GM12878 (cell line): ENCODE data around the gene PSMF1. TPM values are rescaled to one million over a fixed set of nuclear protein-coding genes. Genes with fewer than 3 reads are reported as not detected.

Experiments
- ATAC-seq: fragments of 200-7000 bp; cut with Tn5 transposase; 3 replicates; pipeline ENCODE4 v1.9.1; 2020; ENCODE audit warnings: mild to moderate bottlenecking, moderate library complexity
- BruUV-seq: library from RNA; stranded (reverse); fragments of 400-500 nt; replicated peaks from 2 replicates; lab custom pipeline; 2021; lab: Mats Ljungman, UMichigan
- CTCF ChIA-PET: fragments of 300-600 bp; sonication (Branson Sonifier 250); formaldehyde crosslinking; extraction: SDS; loops from one replicate; lab custom pipeline; 2021; ENCODE audit warnings: inconsistent platforms; lab: Yijun Ruan, JAX
- POLR2A ChIA-PET: fragments of 350-600 bp; formaldehyde crosslinking; extraction: SDS; loops from one replicate; lab custom pipeline; 2021; ENCODE audit warnings: inconsistent platforms; lab: Charles Lee
- RAD21 ChIA-PET: fragments of 300-600 bp; sonication (Branson Sonifier 250); formaldehyde crosslinking; loops from one replicate; lab custom pipeline; 2023; ENCODE audit warnings: antibody characterized with exemption; ENCODE audit not compliant: unreplicated experiment; lab: Charles Lee
- SMC1A ChIA-PET: fragments of 300-600 bp; sonication (Branson Sonifier 250); formaldehyde crosslinking; loops from one replicate; lab custom pipeline; 2023; ENCODE audit not compliant: unreplicated experiment, uncharacterized antibody; lab: Charles Lee
- DNase-seq: peaks from one replicate; pipeline ENCODE4 v3.0.0-alpha.2; 2011; ENCODE audit warnings: low read depth, low spot score
- FAIRE-seq: peaks from 3 replicates; lab custom pipeline; 2011; peaks lifted over from hg19 to GRCh38; lab: Jason Lieb, UNC
- H2AFZ ChIP-seq: 2 replicates; pipeline ENCODE4 v1.6.0; 2011; ENCODE audit warnings: low read depth, low read length, control low read depth; ENCODE audit not compliant: control insufficient read depth
- H3K27ac ChIP-seq: 2 replicates; pipeline ENCODE4 v1.5.1; 2011; ENCODE audit warnings: control low read depth; ENCODE audit not compliant: control insufficient read depth, insufficient read depth
- H3K27me3 ChIP-seq, 2 experiments: replicated peaks in 1 of 2; 2 replicates each; pipeline versions ENCODE4 v1.6.0 to v1.6.1; 2011; ENCODE audit warnings: low read length in 1 of 2; ENCODE audit not compliant: control insufficient read depth in 2 of 2, insufficient read depth in 2 of 2
- H3K36me3 ChIP-seq, 2 experiments: 2 replicates each; pipeline ENCODE4 v1.5.1; 2011; ENCODE audit warnings: low read length in 1 of 2; ENCODE audit not compliant: control insufficient read depth in 2 of 2, insufficient read depth in 2 of 2
- H3K4me1 ChIP-seq: 2 replicates; pipeline ENCODE4 v1.6.1; 2011; ENCODE audit warnings: mild to moderate bottlenecking, low read length, moderate library complexity, mixed read lengths; ENCODE audit not compliant: control insufficient read depth, insufficient read depth
- H3K4me2 ChIP-seq: 2 replicates; pipeline ENCODE4 v1.6.0; 2011; ENCODE audit warnings: control low read depth; ENCODE audit not compliant: control insufficient read depth, insufficient read depth
- H3K4me3 ChIP-seq: fragments of 200-600 bp; sonication (generic); 2 replicates; pipeline ENCODE4 v1.5.1; 2016
- H3K79me2 ChIP-seq: 2 replicates; pipeline ENCODE4 v1.6.0; 2011; ENCODE audit warnings: low read length; ENCODE audit not compliant: control insufficient read depth, insufficient read depth
- H3K9ac ChIP-seq: 2 replicates; pipeline ENCODE4 v1.8.0; 2011; ENCODE audit warnings: low read length, control low read depth, mixed read lengths; ENCODE audit not compliant: control insufficient read depth, insufficient read depth
- H3K9me3 ChIP-seq: replicated peaks from 3 replicates; pipeline ENCODE4 v1.5.1; 2011; ENCODE audit warnings: mild to moderate bottlenecking, low read length; ENCODE audit not compliant: control insufficient read depth, insufficient read depth
- H4K20me1 ChIP-seq: 2 replicates; pipeline ENCODE4 v1.6.0; 2011; ENCODE audit not compliant: control insufficient read depth, insufficient read depth
- BMI1 ChIP-seq: fragments of 450-650 bp; IDR thresholded peaks from 2 replicates; pipeline ENCODE4 v1.6.1; 2016; ENCODE audit warnings: mild to moderate bottlenecking, moderate library complexity, borderline replicate concordance
- IRF5 ChIP-seq: fragments of 450-650 bp; IDR thresholded peaks from 2 replicates; pipeline ENCODE4 v1.6.1; 2017; ENCODE audit warnings: borderline replicate concordance
- JUND ChIP-seq: IDR thresholded peaks from 2 replicates; pipeline ENCODE4 v1.6.1; 2012; ENCODE audit warnings: low read depth, mild to moderate bottlenecking, low read length, improper control_type of control experiment, moderate library complexity
- PAX5 ChIP-seq: IDR thresholded peaks from 2 replicates; pipeline ENCODE4 v1.6.1; 2011; ENCODE audit warnings: low read depth, low read length, borderline replicate concordance
- RB1 ChIP-seq: fragments of 450-650 bp; formaldehyde crosslinking; IDR thresholded peaks from 2 replicates; pipeline ENCODE4 v1.6.1; 2017; ENCODE audit warnings: mild to moderate bottlenecking, borderline replicate concordance
- TBL1XR1 ChIP-seq: IDR thresholded peaks from 2 replicates; pipeline ENCODE4 v1.6.1; 2012; ENCODE audit warnings: low read depth, low read length, improper control_type of control experiment
- WGBS: methylation state at CpG from one replicate; pipeline ENCODE4 v1.1.6; 2016; ENCODE audit warnings: low lambda C conversion rate; ENCODE audit not compliant: insufficient replicate concordance, insufficient coverage; ENCODE audit errors: missing lambda C conversion rate; 5-methylcytosine and 5-hydroxymethylcytosine counted together
- in situ Hi-C: fragments of 300-500 bp; cut with MboI; formaldehyde crosslinking; loops from 9 replicates; pipeline ENCODE4 v1.14.3; 2018; ENCODE audit warnings: mixed read lengths
- intact Hi-C: fragments of 100-400 bp; cut with micrococcal nuclease; formaldehyde crosslinking; loops from one replicate; pipeline ENCODE4 v1.14.2; 2022; ENCODE audit not compliant: unreplicated experiment
- polyA plus RNA-seq, 11 experiments: library from polyadenylated mRNA; depleted of rRNA in 4 of 11; unstranded in 6 of 11; stranded (reverse) in 5 of 11; fragments of >200 nt; fragmentation: Nextera tagmentation in 4 of 11; fragmentation: Illumina TruSeq in 1 of 11; extraction: Ambion mirVana in 4 of 11; extraction: Trizol in 1 of 11; gene quantifications; 1 replicate in 1 of 11; 2 replicates in 10 of 11; pipeline versions ENCODE4 v1.2.1 to v1.2.3, GENCODE V29; 2011 to 2016; ENCODE audit warnings: inconsistent platforms in 2 of 11, missing spikeins in 2 of 11, low read depth in 1 of 11
- total RNA-seq, 4 experiments: library from RNA; depleted of rRNA in 3 of 4; stranded (reverse); fragments of >200 nt in 3 of 4; fragmentation: Illumina TruSeq in 1 of 4; extraction: Trizol in 1 of 4; gene quantifications; 2 replicates each; pipeline versions ENCODE4 v1.2.1 to v1.2.3, GENCODE V29; 2013 to 2021
- TF ChIP-seq, protein P1 (sequence below): IDR thresholded peaks from 2 replicates; pipeline ENCODE4 v1.6.1; 2011; ENCODE audit warnings: mild to moderate bottlenecking, low read depth, low read length, moderate library complexity; ENCODE audit not compliant: insufficient replicate concordance

PSMF1 gene
- total and polyA plus RNA-seq, 10 of the 15 experiments (the other 5 are each of a cell fraction or from before 2014, with no cell fraction given): 14.2 to 173 (median 40.6) TPM

GRCh38 chr20:1137236-1137635 lies 18.8 kb downstream of the PSMF1 start:
- CTCF ChIA-PET: no interaction called here
- Histone ChIP-seq H3K4me2 (no peak overlapping the region), H3K4me3 (no peak overlapping the region), H2AFZ (no peak overlapping the region), H3K79me2 (peaks cover 2% of the 10 kb centered on the region; the same call in 1 of the 2 replicates), H3K4me1 (no peaks in the 10 kb centered on the region), H3K36me3 (peaks cover 9 to 36% of the 10 kb centered on the region in 2 experiments), H4K20me1 (no peaks in the 10 kb centered on the region), H3K9me3 (peaks cover 2% of the 10 kb centered on the region; the same call in 1 of the 3 replicates), H3K9ac (no peak overlapping the region), H3K27ac (no peak overlapping the region), H3K27me3 (no peaks in the 10 kb centered on the region)
- intact Hi-C loops (no loop called here), in situ Hi-C loops (no loop called here)
- 94% methylated on average over 4 of the region's 4 CpGs for WGBS
- BruUV-seq: no TSS peak
- ATAC-seq (no peak), DNase-seq (no peak), FAIRE-seq (no peak)
- RAD21 ChIA-PET: no interaction called here
- TF ChIP-seq, protein P1, sequence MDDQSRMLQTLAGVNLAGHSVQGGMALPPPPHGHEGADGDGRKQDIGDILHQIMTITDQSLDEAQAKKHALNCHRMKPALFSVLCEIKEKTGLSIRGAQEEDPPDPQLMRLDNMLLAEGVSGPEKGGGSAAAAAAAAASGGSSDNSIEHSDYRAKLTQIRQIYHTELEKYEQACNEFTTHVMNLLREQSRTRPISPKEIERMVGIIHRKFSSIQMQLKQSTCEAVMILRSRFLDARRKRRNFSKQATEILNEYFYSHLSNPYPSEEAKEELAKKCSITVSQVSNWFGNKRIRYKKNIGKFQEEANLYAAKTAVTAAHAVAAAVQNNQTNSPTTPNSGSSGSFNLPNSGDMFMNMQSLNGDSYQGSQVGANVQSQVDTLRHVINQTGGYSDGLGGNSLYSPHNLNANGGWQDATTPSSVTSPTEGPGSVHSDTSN: no peak
- POLR2A ChIA-PET: no interaction called here
- SMC1A ChIA-PET: no interaction called here

- POLR2A ChIA-PET: interaction anchor here (1.2 kb wide), 1 partner anchor 26 kb away, joined by 3 read pairs; the partner anchor contains the start of gene PSMF1
- CTCF ChIA-PET: interaction anchor here (1.2 kb wide), 1 partner anchor 12 kb away, joined by 4 read pairs; no protein-coding TSS in a partner anchor
- FAIRE-seq: no peak
Observed at GRCh38 chr20:1144401-1145172, 26.2 kb downstream of the PSMF1 start.

More at GRCh38 chr20:1144401-1145172, 26.2 kb downstream of the PSMF1 start:
- Histone ChIP-seq H2AFZ (no peak overlapping the region), H4K20me1 (no peaks in the 10 kb centered on the region), H3K27ac (no peak overlapping the region), H3K4me1 (no peaks in the 10 kb centered on the region; the same call in 1 of the 2 replicates), H3K36me3 (peaks cover 9 to 22% of the 10 kb centered on the region in 2 experiments), H3K9me3 (no peaks in the 10 kb centered on the region), H3K4me2 (no peak overlapping the region), H3K4me3 (no peak overlapping the region), H3K27me3 (no peaks in the 10 kb centered on the region), H3K9ac (no peak overlapping the region), H3K79me2 (no peaks in the 10 kb centered on the region)
- no TSS peak for BruUV-seq
- SMC1A ChIA-PET: no interaction called here
- no peak for DNase-seq
- TF ChIP-seq TBL1XR1 (no peak), BMI1 (no peak), RB1 (no peak), JUND (no peak), PAX5 (no peak), IRF5 (no peak)
- WGBS: 100% methylated on average over 10 of the region's 10 CpGs
- intact Hi-C loops (no loop called here), in situ Hi-C loops (no loop called here)
- RAD21 ChIA-PET: no interaction called here
- ATAC-seq: no peak
